PC-3 (cell line): Measurements from ENCODE around the gene LYRM4. TPM values are rescaled to one million over a fixed set of nuclear protein-coding genes. Genes with fewer than 3 reads are reported as not detected.

Experiments used
- ATAC-seq: fragments of 200-7000 bp; cut with Tn5 transposase; 2 replicates; pipeline ENCODE4 v1.9.1; 2020; ENCODE audit warnings: mild to moderate bottlenecking, moderate library complexity
- BruUV-seq: library from RNA; stranded (reverse); fragments of 400-500 nt; replicated peaks from 2 replicates; lab custom pipeline; 2021; lab: Mats Ljungman, UMichigan
- CTCF ChIA-PET: fragments of 300-600 bp; sonication (Branson Sonifier 250); formaldehyde crosslinking; loops from one replicate; lab custom pipeline; 2022; ENCODE audit warnings: antibody characterized with exemption; lab: Charles Lee
- POLR2A ChIA-PET: fragments of 300-600 bp; sonication (Branson Sonifier 250); formaldehyde crosslinking; loops from one replicate; lab custom pipeline; 2022; ENCODE audit warnings: antibody characterized with exemption; ENCODE audit not compliant: unreplicated experiment; lab: Charles Lee
- DNase-seq: peaks from one replicate; pipeline ENCODE4 v3.0.0-alpha.2; 2015
- H2AFZ ChIP-seq: fragments of 300-600 bp; sonication (generic); 2 replicates; pipeline ENCODE4 v1.6.0; 2016; ENCODE audit warnings: antibody characterized with exemption, low read length
- H3F3A ChIP-seq: fragments of 300-600 bp; sonication (generic); one replicate; pipeline ENCODE4 v1.6.0; 2017; ENCODE audit warnings: antibody characterized with exemption, low read length, control low read depth, mild to moderate bottlenecking; ENCODE audit not compliant: unreplicated experiment
- H3K27ac ChIP-seq: fragments of 300-600 bp; sonication (generic); 2 replicates; pipeline ENCODE4 v1.5.1; 2016; ENCODE audit warnings: mild to moderate bottlenecking, low read length
- H3K27me3 ChIP-seq: fragments of 300-600 bp; sonication (generic); 2 replicates; pipeline ENCODE4 v1.6.1; 2016; ENCODE audit warnings: low read length, mixed read lengths
- H3K36me3 ChIP-seq: fragments of 300-600 bp; sonication (generic); 2 replicates; pipeline ENCODE4 v1.6.1; 2016; ENCODE audit warnings: low read depth, mixed run types, low read length, mixed read lengths
- H3K4me1 ChIP-seq: fragments of 300-600 bp; sonication (generic); 2 replicates; pipeline ENCODE4 v1.5.1; 2016; ENCODE audit warnings: low read length; ENCODE audit not compliant: insufficient read depth
- H3K4me2 ChIP-seq: fragments of 300-600 bp; sonication (generic); 2 replicates; pipeline ENCODE4 v1.6.0; 2016; ENCODE audit warnings: low read length
- H3K4me3 ChIP-seq: fragments of 300-600 bp; sonication (generic); 2 replicates; pipeline ENCODE4 v1.5.1; 2016; ENCODE audit warnings: mild to moderate bottlenecking, low read length, mixed read lengths
- H3K79me2 ChIP-seq: fragments of 300-600 bp; sonication (generic); 2 replicates; pipeline ENCODE4 v1.6.1; 2017; ENCODE audit warnings: low read length, mixed read lengths
- H3K9ac ChIP-seq: fragments of 300-600 bp; sonication (generic); 2 replicates; pipeline ENCODE4 v1.6.0; 2016; ENCODE audit warnings: mild to moderate bottlenecking, low read length
- H3K9me2 ChIP-seq: fragments of 300-600 bp; sonication (generic); replicated peaks from 2 replicates; pipeline ENCODE4 v1.6.1; 2016; ENCODE audit warnings: mixed run types, low read length, mixed read lengths
- H3K9me3 ChIP-seq: fragments of 300-600 bp; sonication (generic); 2 replicates; pipeline ENCODE4 v1.6.1; 2016; ENCODE audit warnings: low read length, mixed read lengths
- H4K20me1 ChIP-seq: fragments of 300-600 bp; sonication (generic); 2 replicates; pipeline ENCODE4 v1.6.1; 2016; ENCODE audit warnings: low read length, mixed read lengths
- CTCF ChIP-seq: fragments of 300-600 bp; sonication (generic); conservative IDR thresholded peaks from 2 replicates; pipeline ENCODE4 v1.5.1; 2017; ENCODE audit warnings: antibody characterized with exemption, low read depth, mild to moderate bottlenecking, low read length
- EZH2 ChIP-seq: fragments of 300-600 bp; sonication (generic); IDR thresholded peaks from one replicate; pipeline ENCODE4 v1.6.1; 2017; ENCODE audit warnings: antibody characterized with exemption, mild to moderate bottlenecking, low read length; ENCODE audit not compliant: unreplicated experiment
- EZH2phosphoT487 ChIP-seq: fragments of 300-600 bp; sonication (generic); IDR thresholded peaks from 2 replicates; pipeline ENCODE4 v1.6.1; 2018; ENCODE audit warnings: mild to moderate bottlenecking, antibody characterized with exemption, low read length, borderline replicate concordance
- intact Hi-C: fragments of 100-400 bp; cut with micrococcal nuclease; formaldehyde crosslinking; loops from 2 replicates; pipeline ENCODE4 v1.9.0; 2023
- total RNA-seq: library from RNA; depleted of rRNA; stranded (reverse); fragments of >200 nt; gene quantifications from 2 replicates; pipeline ENCODE4 v1.2.3, GENCODE V29; 2014

LYRM4 gene
- total RNA-seq, 1 experiment from 2014 or later = 27.7 TPM

- Histone ChIP-seq H3K4me2 (no peak overlapping the region), H3K4me1 (no peaks in the 10 kb centered on the region), H3K9me3 (no peaks in the 10 kb centered on the region), H3K27me3 (no peaks in the 10 kb centered on the region), H3K9ac (no peak overlapping the region), H3K4me3 (no peak overlapping the region), H2AFZ (no peak overlapping the region), H3K79me2 (no peaks in the 10 kb centered on the region; the same call in 1 of the 2 replicates), H3F3A (no peaks in the 10 kb centered on the region), H3K36me3 (no peaks in the 10 kb centered on the region; the same call in 1 of the 2 replicates), H4K20me1 (no peaks in the 10 kb centered on the region), H3K27ac (no peak overlapping the region), H3K9me2 (no peaks in the 10 kb centered on the region)
- TF ChIP-seq CTCF (no peak), EZH2phosphoT487 (no peak), EZH2 (no peak)
- CTCF ChIA-PET = no interaction called here
- no peak for DNase-seq
- POLR2A ChIA-PET = no interaction called here
- intact Hi-C loops = no loop called here
- BruUV-seq = no TSS peak
- no peak for ATAC-seq
These were observed 22.4 kb downstream of the LYRM4 start for GRCh38 chr6:5238336-5238735.

- Histone ChIP-seq H3F3A (no peaks in the 10 kb centered on the region), H3K27ac (no peak overlapping the region), H3K4me2 (no peak overlapping the region), H3K27me3 (no peaks in the 10 kb centered on the region), H3K4me1 (no peaks in the 10 kb centered on the region), H3K79me2 (no peaks in the 10 kb centered on the region; the same call in none of the 2 replicates), H3K9me3 (no peaks in the 10 kb centered on the region), H3K36me3 (no peaks in the 10 kb centered on the region; the same call in 1 of the 2 replicates), H4K20me1 (no peaks in the 10 kb centered on the region), H3K9ac (no peak overlapping the region), H3K9me2 (no peaks in the 10 kb centered on the region), H2AFZ (no peak overlapping the region), H3K4me3 (no peak overlapping the region)
- ATAC-seq (no peak), DNase-seq (no peak)
- ChIA-PET CTCF (no interaction called here), POLR2A (no interaction called here)
- no TSS peak for BruUV-seq
- intact Hi-C loops = no loop called here
- no peak for TF ChIP-seq EZH2
- TF ChIP-seq CTCF = no peak
- TF ChIP-seq EZH2phosphoT487 = no peak
These were observed 22.9 kb downstream of the LYRM4 start for GRCh38 chr6:5237805-5238204.

GRCh38 chr6:5235830-5236229 is 24.9 kb downstream of the LYRM4 start:
- POLR2A ChIA-PET = no interaction called here
- H3K79me2 ChIP-seq = no peaks in the 10 kb centered on the region; the same call in none of the 2 replicates
- no peak overlapping the region for H3K9ac ChIP-seq
- no peak for DNase-seq
- BruUV-seq = no TSS peak
- no peak overlapping the region for H2AFZ ChIP-seq
- no peak overlapping the region for H3K4me2 ChIP-seq
- TF ChIP-seq CTCF (no peak), EZH2phosphoT487 (no peak)
- H3F3A ChIP-seq = no peaks in the 10 kb centered on the region
- no peak for ATAC-seq
- intact Hi-C loops = no loop called here
- H3K4me1 ChIP-seq = peaks cover 13% of the 10 kb centered on the region
- H3K9me3 ChIP-seq = no peaks in the 10 kb centered on the region
- H3K36me3 ChIP-seq = no peaks in the 10 kb centered on the region
- no peak overlapping the region for H3K4me3 ChIP-seq
- CTCF ChIA-PET = no interaction called here
- no peaks in the 10 kb centered on the region for H3K27me3 ChIP-seq
- no peak overlapping the region for H3K27ac ChIP-seq
- no peaks in the 10 kb centered on the region for H4K20me1 ChIP-seq
- H3K9me2 ChIP-seq = no peaks in the 10 kb centered on the region
